ENCODE data around the gene CRB3. TPM values are rescaled to one million over a fixed set of nuclear protein-coding genes. Genes with fewer than 3 reads are reported as not detected.

The CRB3 gene
- 11.3 TPM for polyA plus RNA-seq (2013, experiment 1 of 2)
- 7.9 TPM for polyA plus RNA-seq (2013, experiment 2 of 2)

DNA sequence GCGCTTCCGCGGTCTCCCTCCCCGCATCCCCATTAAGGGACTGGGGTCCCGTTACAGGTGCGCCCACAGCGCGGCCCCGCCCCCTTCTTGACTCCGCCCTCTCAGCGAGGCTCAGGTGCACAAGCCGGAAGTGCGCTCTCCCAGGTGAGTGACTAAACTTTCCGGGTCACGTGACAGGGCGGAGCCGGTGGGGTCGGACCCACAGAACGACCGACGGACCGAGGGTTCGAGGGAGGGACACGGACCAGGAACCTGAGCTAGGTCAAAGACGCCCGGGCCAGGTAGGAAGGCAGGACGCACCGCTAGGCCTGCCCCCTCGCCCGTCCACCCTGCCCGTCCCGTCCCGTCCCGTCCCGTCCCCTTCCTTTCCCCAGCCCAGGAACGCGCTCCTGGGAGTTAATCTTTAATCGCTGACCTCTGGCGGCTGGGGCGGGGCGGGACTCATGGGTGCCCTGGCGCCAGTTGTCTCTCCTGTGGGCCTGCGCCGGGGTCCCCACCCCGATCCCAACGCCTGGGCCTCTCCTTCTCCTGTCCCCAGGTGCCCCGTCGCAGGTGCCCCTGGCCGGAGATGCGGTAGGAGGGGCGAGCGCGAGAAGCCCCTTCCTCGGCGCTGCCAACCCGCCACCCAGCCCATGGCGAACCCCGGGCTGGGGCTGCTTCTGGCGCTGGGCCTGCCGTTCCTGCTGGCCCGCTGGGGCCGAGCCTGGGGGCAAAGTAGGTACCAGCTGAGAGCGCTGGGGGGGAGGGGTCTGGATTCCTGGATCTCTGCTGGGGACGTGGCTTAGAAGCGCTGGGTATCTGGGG lies at the start of gene CRB3:
CRB3 (plus strand) TSS at position 202 of the 804 bp plus-strand sequence; CDS start at position 633, 431 bp downstream.
- Histone ChIP-seq H3K27ac (ENCODE audit: low read depth, low read length) (peak within 1 kb of the TSS; percentile 49; the same call in 1 of the 2 replicates), H3K36me3 (ENCODE audit: insufficient read depth, low read length) (peaks cover 11% of the 10 kb centered on the region; the same call in 1 of the 2 replicates), H3K9ac (ENCODE audit: low read depth, low read length) (peak within 1 kb of the TSS; percentile 58), H3K27me3 (ENCODE audit: insufficient read depth, low read length) (peaks cover 26% of the 10 kb centered on the region), H3K4me1 (ENCODE audit: insufficient read depth, low read length) (no peaks in the 10 kb centered on the region), H3K9me3 (ENCODE audit: insufficient read depth, low read depth, low read length) (no peaks in the 10 kb centered on the region), H3K4me3 (ENCODE audit: low read length) (peak within 1 kb of the TSS; percentile 83)
- WGBS = 2% methylated on average over 65 of the region's 65 CpGs

- H3K4me1 ChIP-seq (ENCODE audit: insufficient read depth, low read length) = no peaks in the 10 kb centered on the region
- no peak overlapping the region for H3K4me3 ChIP-seq (ENCODE audit: low read length)
- no peak overlapping the region for H3K9ac ChIP-seq (ENCODE audit: low read depth, low read length)
- H3K9me3 ChIP-seq (ENCODE audit: insufficient read depth, low read depth, low read length) = no peaks in the 10 kb centered on the region
- peaks cover 64% of the 10 kb centered on the region for H3K36me3 ChIP-seq (ENCODE audit: insufficient read depth, low read length)
- H3K27me3 ChIP-seq (ENCODE audit: insufficient read depth, low read length) = no peaks in the 10 kb centered on the region
- H3K27ac ChIP-seq (ENCODE audit: low read depth, low read length) = no peak overlapping the region
- WGBS = 96% methylated on average over 47 of the region's 47 CpGs
Observed at GRCh38 chr19:6414793-6415590, 49.1 kb upstream of the CRB3 start.

GRCh38 chr19:6415591-6416190 lies 48.4 kb upstream of the CRB3 start:
- Histone ChIP-seq H3K9ac (ENCODE audit: low read depth, low read length) (no peak overlapping the region), H3K36me3 (ENCODE audit: insufficient read depth, low read length) (peaks cover 71% of the 10 kb centered on the region), H3K4me1 (ENCODE audit: insufficient read depth, low read length) (no peaks in the 10 kb centered on the region), H3K27me3 (ENCODE audit: insufficient read depth, low read length) (no peaks in the 10 kb centered on the region), H3K4me3 (ENCODE audit: low read length) (no peak overlapping the region), H3K27ac (ENCODE audit: low read depth, low read length) (no peak overlapping the region), H3K9me3 (ENCODE audit: insufficient read depth, low read depth, low read length) (no peaks in the 10 kb centered on the region)
- 96% methylated on average over 32 of the region's 32 CpGs for WGBS

GRCh38 chr19:6416658-6417405 lies 47.2 kb upstream of the CRB3 start:
- H3K9me3 ChIP-seq (ENCODE audit: insufficient read depth, low read depth, low read length) = no peaks in the 10 kb centered on the region
- H3K9ac ChIP-seq (ENCODE audit: low read depth, low read length) = no peak overlapping the region
- H3K4me3 ChIP-seq (ENCODE audit: low read length) = no peak overlapping the region
- H3K27ac ChIP-seq (ENCODE audit: low read depth, low read length) = no peak overlapping the region
- no peaks in the 10 kb centered on the region for H3K4me1 ChIP-seq (ENCODE audit: insufficient read depth, low read length)
- peaks cover 83% of the 10 kb centered on the region for H3K36me3 ChIP-seq (ENCODE audit: insufficient read depth, low read length)
- WGBS = 96% methylated on average over 29 of the region's 29 CpGs
- H3K27me3 ChIP-seq (ENCODE audit: insufficient read depth, low read length) = no peaks in the 10 kb centered on the region

DNA sequence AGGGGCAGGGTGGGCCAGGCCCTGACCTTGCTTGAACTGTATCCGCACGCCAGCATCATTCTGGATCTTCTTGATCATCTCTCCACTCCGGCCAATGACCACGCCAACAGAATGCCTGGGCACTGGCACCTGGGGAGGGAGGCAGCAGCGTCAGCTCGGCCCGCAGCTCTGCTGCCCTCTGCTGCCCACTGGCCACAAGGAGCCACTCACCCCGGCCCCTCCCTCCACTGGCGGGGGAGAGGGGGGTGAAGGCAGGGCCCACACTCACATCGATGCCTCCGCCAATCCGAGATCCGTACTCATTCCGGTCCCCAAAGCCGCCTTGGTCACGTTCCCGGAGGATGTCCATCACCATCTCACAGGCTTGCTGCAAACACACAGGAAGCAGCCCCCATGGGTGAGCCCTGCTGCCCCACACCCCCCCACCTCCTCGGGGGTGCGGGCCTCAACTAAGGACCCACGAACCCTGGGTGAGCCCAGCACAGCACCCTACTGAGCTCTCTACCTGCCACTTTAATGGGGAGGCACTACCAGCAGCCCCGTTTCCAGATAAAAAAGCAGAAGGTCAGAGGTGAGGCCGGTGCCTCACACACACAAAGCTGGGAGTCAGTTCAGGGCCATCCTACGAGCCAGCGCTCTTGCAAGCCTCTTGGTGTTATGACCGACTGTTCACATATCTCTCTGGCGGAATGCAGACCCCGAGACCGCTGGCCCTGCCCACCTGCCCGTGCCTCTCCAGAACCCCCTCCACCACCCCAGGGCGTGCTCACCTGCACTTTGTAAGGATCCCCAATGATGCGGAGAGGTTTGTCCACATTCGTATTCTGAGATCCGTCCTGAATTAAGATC lies 46.1 kb upstream of the CRB3 start:
- Histone ChIP-seq H3K27ac (ENCODE audit: low read depth, low read length) (no peak overlapping the region), H3K36me3 (ENCODE audit: insufficient read depth, low read length) (peaks cover 94% of the 10 kb centered on the region), H3K9ac (ENCODE audit: low read depth, low read length) (no peak overlapping the region), H3K9me3 (ENCODE audit: insufficient read depth, low read depth, low read length) (no peaks in the 10 kb centered on the region), H3K4me3 (ENCODE audit: low read length) (no peak overlapping the region), H3K27me3 (ENCODE audit: insufficient read depth, low read length) (no peaks in the 10 kb centered on the region), H3K4me1 (ENCODE audit: insufficient read depth, low read length) (no peaks in the 10 kb centered on the region)
- 94% methylated on average over 33 of the region's 33 CpGs for WGBS

DNA sequence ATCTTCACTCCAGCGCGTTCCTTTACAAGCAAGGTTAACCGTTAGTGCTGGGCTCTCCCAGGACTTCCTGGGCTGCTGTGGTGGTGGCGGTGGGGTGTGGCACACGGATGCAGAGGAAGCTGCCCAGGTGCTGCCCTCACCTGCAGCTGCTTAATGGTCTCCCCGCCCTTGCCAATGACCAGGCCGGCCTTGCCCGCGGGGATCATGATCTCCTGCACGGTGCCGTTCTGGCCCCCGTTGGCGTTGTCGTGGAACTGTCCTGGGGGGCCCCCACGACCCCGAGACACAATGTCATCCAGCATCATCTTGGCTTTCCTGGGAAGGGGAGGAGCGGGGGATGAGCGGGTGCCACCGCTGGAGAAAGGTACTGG lies 45.5 kb upstream of the CRB3 start:
- Histone ChIP-seq H3K27ac (ENCODE audit: low read depth, low read length) (no peak overlapping the region), H3K36me3 (ENCODE audit: insufficient read depth, low read length) (peaks cover 92% of the 10 kb centered on the region), H3K27me3 (ENCODE audit: insufficient read depth, low read length) (no peaks in the 10 kb centered on the region), H3K4me3 (ENCODE audit: low read length) (no peak overlapping the region), H3K4me1 (ENCODE audit: insufficient read depth, low read length) (no peaks in the 10 kb centered on the region), H3K9ac (ENCODE audit: low read depth, low read length) (no peak overlapping the region), H3K9me3 (ENCODE audit: insufficient read depth, low read depth, low read length) (no peaks in the 10 kb centered on the region)
- WGBS = 96% methylated on average over 19 of the region's 19 CpGs

DNA sequence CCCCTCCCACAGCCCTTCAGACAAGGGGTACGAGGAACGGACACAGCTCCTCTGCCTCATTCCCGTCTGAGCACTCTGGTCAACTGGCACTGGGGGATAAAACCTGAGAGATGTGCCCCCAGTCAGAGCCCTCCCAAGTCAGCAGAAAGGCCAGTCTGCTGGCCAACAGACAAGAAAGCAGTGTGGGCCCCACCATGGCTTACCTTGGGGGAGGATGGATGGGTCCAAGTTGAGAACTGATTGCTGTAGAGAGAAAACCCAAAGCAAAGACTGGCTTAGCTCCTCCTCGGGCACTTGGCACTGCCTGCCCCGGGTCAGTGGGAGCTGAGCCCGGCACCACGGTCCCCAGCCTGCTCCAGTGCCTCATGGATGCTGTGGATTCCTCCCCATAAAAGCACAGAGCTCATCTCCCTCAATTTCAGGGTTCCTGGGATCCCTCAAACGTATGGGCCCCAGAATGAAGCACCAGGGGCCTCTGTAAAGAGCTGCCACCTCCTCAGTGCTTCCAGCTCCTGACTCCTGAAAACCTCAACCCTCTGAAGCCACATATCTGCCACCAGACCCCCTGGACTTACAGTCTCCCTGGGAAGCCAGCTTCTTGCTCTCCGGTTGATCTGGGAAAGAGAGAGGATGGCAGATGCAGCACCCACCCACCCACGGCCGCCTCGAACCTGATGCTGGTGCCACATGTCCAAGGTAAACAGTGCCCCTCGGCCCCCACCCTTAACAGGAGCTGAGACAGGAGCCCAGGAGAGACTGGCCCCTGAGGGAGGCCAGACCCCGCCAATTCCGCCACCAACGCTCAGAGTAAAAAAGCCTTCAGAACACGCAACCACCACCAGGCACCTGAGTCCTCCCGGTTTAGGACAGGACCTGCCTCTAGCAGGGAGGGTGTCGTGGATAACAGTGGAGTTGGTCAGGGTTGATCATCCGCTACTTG lies 42.7 kb upstream of the CRB3 start:
- H3K27ac ChIP-seq (ENCODE audit: low read depth, low read length) = no peak overlapping the region
- 94% methylated on average over 20 of the region's 20 CpGs for WGBS
- H3K9me3 ChIP-seq (ENCODE audit: insufficient read depth, low read depth, low read length) = peaks cover 5% of the 10 kb centered on the region; the same call in 1 of the 2 replicates
- no peak overlapping the region for H3K4me3 ChIP-seq (ENCODE audit: low read length)
- no peaks in the 10 kb centered on the region for H3K27me3 ChIP-seq (ENCODE audit: insufficient read depth, low read length)
- peaks cover 66% of the 10 kb centered on the region for H3K36me3 ChIP-seq (ENCODE audit: insufficient read depth, low read length)
- H3K4me1 ChIP-seq (ENCODE audit: insufficient read depth, low read length) = no peaks in the 10 kb centered on the region
- no peak overlapping the region for H3K9ac ChIP-seq (ENCODE audit: low read depth, low read length)

DNA sequence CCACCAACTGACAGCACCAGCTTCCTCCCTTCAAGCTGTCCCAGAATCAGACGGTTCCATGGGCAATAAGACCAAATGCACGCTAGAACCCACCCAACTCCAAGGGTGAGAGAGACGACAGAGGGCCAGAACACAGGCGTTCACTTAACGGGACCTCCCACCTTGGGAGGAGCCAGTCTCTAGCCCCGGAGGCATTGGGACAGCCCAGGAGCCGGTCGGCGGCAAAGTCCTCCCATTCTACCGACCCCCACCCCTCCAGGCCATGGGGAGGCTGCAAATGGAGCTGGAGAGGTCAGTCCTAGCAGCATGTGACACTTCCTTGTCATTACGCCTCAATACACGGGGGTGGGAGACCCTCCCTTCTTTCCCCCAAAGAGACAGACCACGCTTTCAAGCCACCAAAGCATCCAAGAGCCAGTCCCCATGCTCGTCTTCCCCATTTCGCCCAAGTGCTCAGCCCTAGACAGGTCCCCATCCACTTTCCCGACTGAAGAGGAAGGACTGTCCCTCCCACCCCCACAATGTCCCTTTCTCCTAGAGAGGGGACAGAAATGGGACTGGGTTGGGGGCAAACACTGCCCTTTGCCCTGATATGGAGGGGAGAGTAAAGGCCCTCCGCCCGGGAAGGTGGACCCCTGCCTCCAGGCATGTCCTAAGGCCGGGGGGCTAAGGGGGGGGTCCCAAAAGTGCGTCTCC lies 40.4 kb upstream of the CRB3 start:
- no peaks in the 10 kb centered on the region for H3K27me3 ChIP-seq (ENCODE audit: insufficient read depth, low read length)
- H3K9me3 ChIP-seq (ENCODE audit: insufficient read depth, low read depth, low read length) = peaks cover 5% of the 10 kb centered on the region; the same call in 1 of the 2 replicates
- peak overlapping the region; percentile 69 for H3K27ac ChIP-seq (ENCODE audit: low read depth, low read length)
- 2% methylated on average over 20 of the region's 20 CpGs for WGBS
- peak overlapping the region; percentile 92 for H3K4me3 ChIP-seq (ENCODE audit: low read length)
- no peaks in the 10 kb centered on the region for H3K4me1 ChIP-seq (ENCODE audit: insufficient read depth, low read length)
- peaks cover 43% of the 10 kb centered on the region for H3K36me3 ChIP-seq (ENCODE audit: insufficient read depth, low read length)
- H3K9ac ChIP-seq (ENCODE audit: low read depth, low read length) = peak overlapping the region; percentile 69

Measured in HUES64 (cell line).